Heart left ventricle (tissue), 16 donors: ENCODE measurements around the gene FOCAD. TPM values are rescaled to one million over a fixed set of nuclear protein-coding genes. Genes with fewer than 3 reads are reported as not detected.

Source experiments
- ATAC-seq, 4 donors: fragments of 200-7000 bp; cut with Tn5 transposase; one replicate each; pipeline ENCODE4 v1.9.1; 2020 to 2022; ENCODE audit warnings: moderate library complexity in 4 of 4, mild to moderate bottlenecking in 3 of 4, moderate number of reproducible peaks in 1 of 4
- DNase-seq, 5 donors: peaks; one replicate each; pipeline ENCODE4 v3.0.0-alpha.2; 2020
- H3K27ac ChIP-seq, 12 donors: fragments of 200-600 bp; sonication (generic) in 4 of 12; one replicate each; pipeline versions ENCODE4 v1.5.0 to v1.8.0; 2016 to 2022; ENCODE audit warnings: mild to moderate bottlenecking in 2 of 12
- H3K27me3 ChIP-seq, 9 donors: fragments of 200-600 bp; sonication (generic) in 2 of 9; one replicate each; pipeline versions ENCODE4 v1.5.1 to v1.8.0; 2016 to 2022; ENCODE audit warnings: mild to moderate bottlenecking in 3 of 9
- H3K36me3 ChIP-seq, 9 donors: fragments of 200-600 bp; sonication (generic) in 2 of 9; one replicate each; pipeline versions ENCODE4 v1.5.0 to v1.8.0; 2018 to 2022; ENCODE audit warnings: mild to moderate bottlenecking in 2 of 9
- H3K4me1 ChIP-seq, 12 donors: fragments of 200-600 bp; sonication (generic) in 4 of 12; one replicate each; pipeline versions ENCODE4 v1.5.0 to v1.8.0; 2016 to 2022; ENCODE audit warnings: mild to moderate bottlenecking in 3 of 12
- H3K4me3 ChIP-seq, 12 donors: fragments of 200-600 bp; sonication (generic) in 4 of 12; one replicate each; pipeline versions ENCODE4 v1.5.0 to v1.8.0; 2017 to 2022; ENCODE audit warnings: mild to moderate bottlenecking in 9 of 12, moderate library complexity in 4 of 12
- H3K9me3 ChIP-seq, 12 donors: fragments of 200-600 bp; sonication (generic) in 4 of 12; one replicate each; pipeline versions ENCODE4 v1.5.0 to v1.8.0; 2016 to 2022; ENCODE audit warnings: mild to moderate bottlenecking in 1 of 12
- CTCF ChIP-seq, 12 donors: fragments of 200-600 bp; sonication (generic) in 4 of 12; IDR thresholded peaks; one replicate each; pipeline versions ENCODE4 v1.5.0 to v1.8.0; 2018 to 2022; ENCODE audit warnings: antibody characterized with exemption in 12 of 12, mild to moderate bottlenecking in 5 of 12
- POLR2A ChIP-seq, 2 donors: fragments of 450-650 bp; IDR thresholded peaks; one replicate each; pipeline ENCODE4 v1.6.1; 2017; ENCODE audit warnings: antibody characterized with exemption in 2 of 2, mild to moderate bottlenecking in 2 of 2, moderate library complexity in 2 of 2
- WGBS, 4 donors: extraction: QIAGEN DNeasy Blood & Tissue Kit in 2 of 4; methylation state at CpG; one replicate each; pipeline versions ENCODE4 v1.1.5 to v1.1.7; 2013 to 2018; 5-methylcytosine and 5-hydroxymethylcytosine counted together
- intact Hi-C, 10 donors: fragments of 100-400 bp; cut with DNase I; formaldehyde crosslinking; loops; one replicate each; pipeline versions ENCODE4 v1.11.1 to v1.14.2; 2022
- polyA plus RNA-seq, 2 donors: library from polyadenylated mRNA; stranded (reverse); fragments of 200-250 nt; gene quantifications; one replicate each; pipeline ENCODE4 v1.2.3, GENCODE V29; 2013
- total RNA-seq, 9 donors: library from RNA; depleted of rRNA in 2 of 9; stranded (reverse); fragments of >200 nt in 2 of 9; fragmentation: NEBNext Ultra II Directional in 3 of 9; extraction: Animal tissue kit (Norgen Biotek cat#: 25700) in 3 of 9; gene quantifications; one replicate each; pipeline versions ENCODE4 v1.1.0 to v1.2.4, GENCODE V29; 2016 to 2023
- donor health status: ischemic (EF 13 %, LVEDD 7.1; RV severe dilation, severe dysfunction).
- donor health status: healthy with polysubstance abuse.
- donor health status: DM: no; HTN: yes; CAD: no.
- donor health status: DM: no; HTN: no; CAD: no.
- donor health status: ischemic (EF 25% LVEDD 6.9; RV normal size, moderate dysfunction).
- donor health status: ischemic (EF 25% LVEDD 5.7; RV mildly dilated, moderate dysfunction).
- donor health status: healthy.
- donor health status: DM: yes; HTN: yes; CAD: no.
- donor health status: ischemic (EF 35%, LVEDD 5.7; RV mildly dilated, moderate dysfunction).
- donor health status: nonischemic (EF 11% LVEDD 7.7; RV severe dilation, severe dysfunction).
- donor health status: DM: yes; HTN: yes; CAD: no.
- donor health status: PGD.
- donor health status: ischemic (EF 29% LVEDD 5.4; RV normal size, mild dysfunction).
- donor health status: nonischemic (EF 23%, LVEDD 6.1; RV moderate dilation, normal function).

FOCAD gene
- total and polyA plus RNA-seq, 11 donors: 8.6 to 39.5 (median 28.3) TPM

GRCh38 chr9:20997503-20998076 is 313.5 kb downstream of the FOCAD start:
- Histone ChIP-seq H3K36me3 (peaks cover 0 to 49% (median 9%) of the 10 kb centered on the region in 9 donors), H3K27ac (peak overlapping the region in 1 of 12 donors; percentile 3), H3K27me3 (no peaks in the 10 kb centered on the region), H3K4me3 (no peak overlapping the region), H3K9me3 (peaks cover 0 to 14% (median 0%) of the 10 kb centered on the region in 12 donors), H3K4me1 (no peaks in the 10 kb centered on the region)
- TF ChIP-seq POLR2A (IDR thresholded peaks at IDR 0.05) (no peak), CTCF (IDR thresholded peaks at IDR 0.05) (no peak)
- intact Hi-C loops: loop anchor here in 1 of 10 donors (10.0 kb wide), 1 partner anchor 117 kb away; no protein-coding TSS in a partner anchor
- ATAC-seq (no peak), DNase-seq (no peak)
- 88 to 99% (median 92%) methylated on average over 2 of the region's 2 CpGs for WGBS, 4 donors

- intact Hi-C loops: loop anchor here in 1 of 10 donors (10.0 kb wide), 1 partner anchor 63 kb away; no protein-coding TSS in a partner anchor
- no peak overlapping the region for H3K4me3 ChIP-seq
- no peaks in the 10 kb centered on the region for H3K4me1 ChIP-seq
- no peak overlapping the region for H3K27ac ChIP-seq
- DNase-seq (no peak), ATAC-seq (no peak)
- H3K36me3 ChIP-seq: peaks cover 0 to 27% (median 18%) of the 10 kb centered on the region in 9 donors
- WGBS, 4 donors: 37 to 48% (median 45%) methylated on average over 1 of the region's 1 CpG
- TF ChIP-seq CTCF (IDR thresholded peaks at IDR 0.05): no peak
- TF ChIP-seq POLR2A (IDR thresholded peaks at IDR 0.05): no peak
- peaks cover 0 to 14% (median 0%) of the 10 kb centered on the region in 12 donors for H3K9me3 ChIP-seq
- no peaks in the 10 kb centered on the region for H3K27me3 ChIP-seq
Measured at GRCh38 chr9:21001581-21001980, 317.5 kb downstream of the FOCAD start.

GRCh38 chr9:21002040-21002439 is 318.0 kb downstream of the FOCAD start:
- intact Hi-C loops: loop anchor here in 1 of 10 donors (10.0 kb wide), 1 partner anchor 63 kb away; no protein-coding TSS in a partner anchor
- DNase-seq: no peak
- H3K4me3 ChIP-seq: no peak overlapping the region
- no peak for ATAC-seq
- H3K27me3 ChIP-seq: no peaks in the 10 kb centered on the region
- H3K36me3 ChIP-seq: peaks cover 0 to 31% (median 20%) of the 10 kb centered on the region in 9 donors
- peak overlapping the region in 1 of 12 donors; percentile 6 for H3K27ac ChIP-seq
- TF ChIP-seq POLR2A (IDR thresholded peaks at IDR 0.05): no peak
- TF ChIP-seq CTCF (IDR thresholded peaks at IDR 0.05): no peak
- H3K9me3 ChIP-seq: peaks cover 0 to 14% (median 0%) of the 10 kb centered on the region in 12 donors
- 83 to 93% (median 90%) methylated on average over 2 of the region's 2 CpGs for WGBS, 4 donors
- H3K4me1 ChIP-seq: no peaks in the 10 kb centered on the region

GRCh38 chr9:21015129-21015815 is 331.2 kb downstream of the FOCAD start:
- ATAC-seq (no peak), DNase-seq (no peak)
- Histone ChIP-seq H3K9me3 (no peaks in the 10 kb centered on the region), H3K27me3 (no peaks in the 10 kb centered on the region), H3K27ac (no peak overlapping the region), H3K4me1 (peaks cover 0 to 12% (median 0%) of the 10 kb centered on the region in 12 donors), H3K36me3 (peaks cover 0 to 19% (median 0%) of the 10 kb centered on the region in 9 donors), H3K4me3 (no peak overlapping the region)
- WGBS, 4 donors: 40 to 50% (median 43%) methylated on average over 5 of the region's 5 CpGs
- intact Hi-C loops: no loop called here
- TF ChIP-seq POLR2A (IDR thresholded peaks at IDR 0.05) (no peak), CTCF (IDR thresholded peaks at IDR 0.05) (no peak)
